Lower leg skin (tissue), 4 donors: ENCODE measurements around the gene CALHM3. TPM values are rescaled to one million over a fixed set of nuclear protein-coding genes. Genes with fewer than 3 reads are reported as not detected.

Experiments
- DNase-seq, 2 donors: peaks; one replicate each; pipeline ENCODE4 v3.0.0-alpha.2; 2019; ENCODE audit warnings: low spot score in 2 of 2
- H3K4me3 ChIP-seq: fragments of 200-600 bp; sonication (generic); 2 replicates; pipeline ENCODE4 v1.5.1; 2017; ENCODE audit warnings: mild to moderate bottlenecking, low read depth; ENCODE audit not compliant: poor library complexity, severe bottlenecking
- CTCF ChIP-seq, 3 donors: fragments of 450-650 bp; IDR thresholded peaks; one replicate each; pipeline ENCODE4 v1.5.1; 2016; ENCODE audit warnings: antibody characterized with exemption in 3 of 3, mild to moderate bottlenecking in 3 of 3, moderate library complexity in 2 of 3
- POLR2A ChIP-seq, 2 donors: fragments of 450-650 bp; IDR thresholded peaks; one replicate each; pipeline ENCODE4 v1.6.1; 2016 to 2017; ENCODE audit warnings: antibody characterized with exemption in 2 of 2, mild to moderate bottlenecking in 1 of 2, moderate library complexity in 1 of 2
- WGBS, 2 donors: methylation state at CpG; one replicate each; pipeline ENCODE4 v1.1.5; 2018; 5-methylcytosine and 5-hydroxymethylcytosine counted together
- intact Hi-C: fragments of 100-400 bp; cut with DNase I; formaldehyde crosslinking; loops from one replicate; pipeline ENCODE4 v1.15.0; 2023; ENCODE audit warnings: low total_unique reads
- total RNA-seq, 4 donors: library from RNA; depleted of rRNA; stranded (reverse); fragments of >200 nt; gene quantifications; one replicate each; pipeline ENCODE4 v1.1.0, GENCODE V29; 2016

The CALHM3 gene
- total RNA-seq, 4 donors from 2014 or later: not detected

GRCh38 chr10:103497161-103497915 is 18.3 kb upstream of the CALHM3 start:
- 78 to 82% methylated on average over 8 of the region's 8 CpGs for WGBS, 2 donors
- intact Hi-C loops: no loop called here
- DNase-seq: no peak
- H3K4me3 ChIP-seq: no peak overlapping the region
- TF ChIP-seq POLR2A (IDR thresholded peaks at IDR 0.05): no peak
- no peak for TF ChIP-seq CTCF (IDR thresholded peaks at IDR 0.05)

GRCh38 chr10:103495321-103495720 is 16.3 kb upstream of the CALHM3 start:
- WGBS, 2 donors: 83 to 89% methylated on average over 3 of the region's 3 CpGs
- DNase-seq: no peak
- intact Hi-C loops: no loop called here
- no peak overlapping the region for H3K4me3 ChIP-seq
- TF ChIP-seq POLR2A (IDR thresholded peaks at IDR 0.05) (no peak), CTCF (IDR thresholded peaks at IDR 0.05) (no peak)

- DNase-seq: no peak
- intact Hi-C loops: no loop called here
These were observed 15.2 kb upstream of the CALHM3 start for GRCh38 chr10:103493916-103494877.

GRCh38 chr10:103493362-103493915 is 14.4 kb upstream of the CALHM3 start, which contains the start of gene NEURL1:
Gene NEURL1 (plus strand): TSS chr10:103493705. CDS start chr10:103494388, 683 bp downstream.
- intact Hi-C loops: no loop called here
- DNase-seq: no peak
- no peak for TF ChIP-seq POLR2A (IDR thresholded peaks at IDR 0.05)
- no peak for TF ChIP-seq CTCF (IDR thresholded peaks at IDR 0.05)

More at GRCh38 chr10:103493916-103494877, 15.2 kb upstream of the CALHM3 start:
- WGBS, 2 donors: 5 to 12% methylated on average over 17 to 29 of the region's 92 CpGs
- no peak for TF ChIP-seq POLR2A (IDR thresholded peaks at IDR 0.05)
- TF ChIP-seq CTCF (IDR thresholded peaks at IDR 0.05): no peak
- H3K4me3 ChIP-seq: peak overlapping the region; percentile 22

GRCh38 chr10:103492655-103493261 is 13.7 kb upstream of the CALHM3 start:
- intact Hi-C loops: no loop called here
- no peak for DNase-seq
- no peak overlapping the region for H3K4me3 ChIP-seq
- WGBS, 2 donors: 71 to 75% methylated on average over 4 to 5 of the region's 5 CpGs
- TF ChIP-seq POLR2A (IDR thresholded peaks at IDR 0.05): no peak
- no peak for TF ChIP-seq CTCF (IDR thresholded peaks at IDR 0.05)

More at GRCh38 chr10:103493362-103493915, 14.4 kb upstream of the CALHM3 start, which contains the start of gene NEURL1:
- 4 to 6% methylated on average over 23 to 38 of the region's 65 CpGs for WGBS, 2 donors
- H3K4me3 ChIP-seq: peak within 1 kb of the TSS; percentile 22
